Measurements from ENCODE around the gene VWA1.
"Not testable (repeated sequence)": the region's sequence is repeated elsewhere in the genome, so short reads cannot be mapped to it uniquely, and the experiment has no call there.

The VWA1 gene

DNA sequence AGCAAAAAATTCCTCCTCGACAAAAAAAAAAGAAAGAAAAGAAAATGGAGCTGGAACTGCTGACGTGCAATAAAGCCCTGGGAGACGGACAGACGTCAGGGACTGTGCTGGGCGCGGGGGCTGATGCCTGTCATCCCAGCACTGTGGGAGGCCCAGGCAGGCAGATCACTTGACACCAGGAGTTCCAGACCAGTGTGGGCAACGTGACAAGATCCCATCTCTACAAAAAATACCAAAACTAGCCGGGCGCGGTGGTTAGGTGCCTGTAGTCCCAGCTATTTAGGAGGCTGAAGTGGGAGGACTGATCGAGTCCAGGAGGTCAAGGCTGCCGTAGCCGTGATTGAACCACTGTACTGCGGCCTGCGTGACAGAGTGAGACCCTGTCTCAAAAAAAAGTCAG is 10.8 kb upstream of the VWA1 start:
- no peak for DNase-seq (ENCODE audit: low spot score)

GRCh38 chr1:1425426-1425752 is 10.1 kb upstream of the VWA1 start:
- DNase-seq (ENCODE audit: low spot score): no peak

DNA sequence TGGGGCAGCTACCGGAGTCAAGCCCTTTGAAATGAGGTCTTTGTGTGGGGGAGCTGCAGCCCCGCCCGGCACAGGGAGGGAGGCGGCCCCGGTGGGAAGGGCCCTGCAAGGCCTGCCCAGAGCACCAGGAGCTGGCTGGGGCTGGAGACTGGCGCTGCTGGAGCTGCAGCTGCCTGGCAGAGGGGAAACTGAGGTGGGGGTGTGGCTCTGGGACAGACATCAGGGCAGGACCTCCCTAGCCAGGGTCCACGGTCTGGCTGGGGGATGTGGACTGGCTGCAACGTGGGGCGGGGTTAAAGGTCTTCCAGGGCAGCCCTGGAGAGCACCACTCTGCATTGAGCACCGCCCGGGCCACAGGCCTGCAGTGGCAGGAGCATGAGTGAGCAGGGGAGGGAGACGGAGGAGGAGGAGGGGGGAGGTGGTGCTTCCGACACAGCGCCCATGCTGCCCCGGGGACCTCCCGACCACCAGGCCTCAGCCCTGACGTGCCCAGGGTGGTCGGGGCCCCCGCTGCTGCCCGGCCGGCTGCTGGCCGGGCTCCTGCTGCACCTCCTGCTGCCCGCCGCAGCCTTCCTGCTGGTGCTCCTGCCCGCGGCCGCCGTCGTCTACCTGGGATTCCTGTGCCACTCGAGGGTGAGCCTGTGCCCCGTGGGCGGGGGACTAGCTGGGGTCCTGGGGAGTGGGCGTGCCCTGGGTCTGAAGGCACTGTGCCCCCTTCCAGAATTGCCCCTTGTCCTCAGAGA is 9.6 kb upstream of the VWA1 start:
- no peak for DNase-seq (ENCODE audit: low spot score)

DNA sequence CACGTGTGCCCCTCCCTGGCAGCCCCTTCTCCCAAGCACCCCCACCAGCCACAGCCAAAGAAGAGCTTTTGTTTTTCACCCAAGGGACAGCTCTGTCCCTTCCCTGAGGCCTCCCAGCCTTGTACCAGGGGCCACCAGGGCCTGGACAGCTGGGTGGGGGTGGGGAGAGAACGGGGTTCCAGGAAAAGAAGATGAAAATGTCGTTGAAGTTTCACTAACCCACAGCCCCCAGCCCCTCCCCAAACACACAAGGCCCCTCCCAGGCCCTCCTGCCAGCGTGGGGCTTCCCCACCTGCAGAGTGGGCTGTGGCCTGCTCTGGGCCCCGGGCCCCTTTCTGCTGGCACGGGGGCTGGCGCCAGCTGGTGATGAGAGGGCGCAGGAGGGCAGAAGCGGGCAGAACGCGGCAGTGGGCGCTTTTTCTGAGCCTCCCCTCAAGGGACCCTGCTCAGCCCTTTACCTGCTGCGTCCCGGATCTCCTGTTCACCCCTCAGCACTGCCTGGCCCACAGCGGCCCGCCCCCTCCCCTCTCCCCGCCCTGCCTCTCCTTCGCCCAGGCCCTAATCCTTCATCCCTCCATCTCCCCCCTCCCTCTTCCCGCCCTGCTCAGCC is 8.9 kb upstream of the VWA1 start:
- no peak for DNase-seq (ENCODE audit: low spot score)

- DNase-seq (ENCODE audit: low spot score): no peak
These were observed 8.2 kb upstream of the VWA1 start for GRCh38 chr1:1427106-1427819.

DNA sequence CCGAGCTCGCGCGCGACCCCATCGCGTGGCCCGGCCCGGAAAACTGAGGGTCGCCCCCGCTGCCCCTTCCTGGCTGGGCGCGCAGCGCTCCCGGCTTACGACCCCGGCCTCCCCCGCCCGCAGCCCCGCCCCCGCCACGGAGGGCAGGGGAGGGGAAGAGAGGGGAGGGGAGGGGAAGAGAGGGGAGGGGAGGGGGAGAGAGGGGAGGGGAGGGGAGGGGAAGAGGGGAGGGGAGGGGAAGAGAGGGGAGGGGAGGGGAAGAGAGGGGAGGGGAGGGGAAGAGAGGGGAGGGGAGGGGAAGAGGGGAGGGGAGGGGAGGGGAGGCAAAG is 7.7 kb upstream of the VWA1 start:
- DNase-seq (ENCODE audit: low spot score): no peak

DNA sequence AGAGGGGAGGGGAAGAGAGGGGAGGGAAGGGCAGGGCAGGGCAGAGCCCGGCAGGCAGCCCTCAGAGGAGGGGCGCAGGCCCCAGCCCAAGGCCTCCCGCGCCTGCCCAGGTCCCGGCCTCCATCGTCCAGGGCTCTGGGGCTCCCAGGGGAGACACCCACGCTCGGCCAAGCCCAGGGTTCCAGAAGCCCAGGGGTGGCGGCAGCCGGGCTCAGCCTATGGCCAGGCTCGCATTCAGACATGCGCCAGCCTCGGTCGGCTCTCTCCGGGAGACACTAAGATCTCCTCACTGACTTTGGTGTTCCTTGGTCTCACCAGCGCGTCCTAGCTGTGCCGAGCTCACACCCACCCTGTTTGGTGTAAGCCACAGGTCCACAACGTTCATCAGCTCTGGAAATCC is 7.3 kb upstream of the VWA1 start:
- no peak for DNase-seq (ENCODE audit: low spot score)

GRCh38 chr1:1428967-1429366 is 6.5 kb upstream of the VWA1 start:
- not testable (repeated sequence) for DNase-seq (ENCODE audit: low spot score)

DNA sequence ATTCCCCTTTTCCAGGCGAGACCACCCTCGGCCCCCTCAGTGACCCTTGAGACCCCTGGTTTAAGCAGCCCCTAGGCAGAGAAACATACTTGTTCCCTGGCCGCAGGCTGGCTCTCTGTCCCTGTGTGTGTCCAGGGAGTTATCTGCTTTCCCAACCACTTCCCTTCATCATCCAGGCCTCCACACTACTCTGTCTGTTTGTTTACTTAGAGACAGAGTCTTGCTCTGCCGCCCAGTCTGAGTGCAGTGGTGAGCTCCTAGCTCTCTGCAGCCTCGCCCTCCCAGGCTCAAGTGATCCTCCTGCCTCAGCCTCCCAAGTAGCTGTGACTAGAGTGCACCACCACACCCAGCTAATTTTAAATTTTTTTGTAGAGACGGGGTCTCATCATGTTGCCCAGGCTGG is 5.8 kb upstream of the VWA1 start:
- DNase-seq (ENCODE audit: low spot score): no peak

DNA sequence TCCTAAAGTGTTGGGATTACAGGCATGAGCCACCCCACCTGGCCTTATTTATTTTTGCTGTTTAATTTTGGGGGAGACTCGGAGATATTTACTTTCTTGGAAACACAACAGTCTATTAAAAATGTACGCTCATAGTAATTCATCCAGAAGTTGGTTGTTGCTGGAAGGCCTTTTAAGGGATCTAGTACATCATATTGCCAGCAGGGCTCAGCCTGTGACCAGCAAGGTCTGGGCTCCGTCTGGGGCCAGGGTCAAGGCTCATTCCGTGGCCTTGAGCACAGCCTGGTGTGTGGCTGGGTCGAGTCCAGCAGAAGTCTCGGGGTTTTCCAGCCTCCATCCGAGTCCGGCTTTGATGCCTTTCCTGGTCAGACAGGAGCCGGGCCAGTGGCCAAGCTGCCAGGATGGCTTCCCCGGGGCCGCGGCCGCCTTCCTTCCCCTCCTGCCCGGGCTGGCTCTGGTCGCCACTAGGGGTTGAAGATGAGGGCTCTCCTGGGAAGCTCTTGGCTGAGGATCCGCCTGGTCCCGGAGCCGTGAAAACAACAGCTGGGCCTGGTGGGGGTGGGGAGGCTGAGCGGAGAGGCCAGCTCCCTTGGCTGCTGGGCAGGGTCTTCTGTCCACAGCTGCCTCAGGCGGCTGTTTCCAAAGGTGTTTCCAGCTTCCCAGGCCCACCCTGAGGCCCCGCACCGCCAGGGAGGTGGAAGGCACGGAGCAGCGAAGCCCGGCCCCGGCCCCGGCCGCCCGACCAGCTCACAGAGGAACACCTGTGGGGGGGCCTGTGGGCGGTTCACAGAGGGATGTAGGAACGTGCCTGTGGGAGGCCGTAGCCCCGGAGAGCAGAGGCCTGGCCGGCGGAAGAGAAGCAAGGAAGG is 5.1 kb upstream of the VWA1 start:
- DNase-seq (ENCODE audit: low spot score): no peak

- DNase-seq (ENCODE audit: low spot score): no peak
These were observed 4.3 kb upstream of the VWA1 start for GRCh38 chr1:1430992-1431844.

GRCh38 chr1:1431845-1432273 is 3.6 kb upstream of the VWA1 start:
- no peak for DNase-seq (ENCODE audit: low spot score)

GRCh38 chr1:1432274-1432950 is 3.1 kb upstream of the VWA1 start:
- no peak for DNase-seq (ENCODE audit: low spot score)

DNA sequence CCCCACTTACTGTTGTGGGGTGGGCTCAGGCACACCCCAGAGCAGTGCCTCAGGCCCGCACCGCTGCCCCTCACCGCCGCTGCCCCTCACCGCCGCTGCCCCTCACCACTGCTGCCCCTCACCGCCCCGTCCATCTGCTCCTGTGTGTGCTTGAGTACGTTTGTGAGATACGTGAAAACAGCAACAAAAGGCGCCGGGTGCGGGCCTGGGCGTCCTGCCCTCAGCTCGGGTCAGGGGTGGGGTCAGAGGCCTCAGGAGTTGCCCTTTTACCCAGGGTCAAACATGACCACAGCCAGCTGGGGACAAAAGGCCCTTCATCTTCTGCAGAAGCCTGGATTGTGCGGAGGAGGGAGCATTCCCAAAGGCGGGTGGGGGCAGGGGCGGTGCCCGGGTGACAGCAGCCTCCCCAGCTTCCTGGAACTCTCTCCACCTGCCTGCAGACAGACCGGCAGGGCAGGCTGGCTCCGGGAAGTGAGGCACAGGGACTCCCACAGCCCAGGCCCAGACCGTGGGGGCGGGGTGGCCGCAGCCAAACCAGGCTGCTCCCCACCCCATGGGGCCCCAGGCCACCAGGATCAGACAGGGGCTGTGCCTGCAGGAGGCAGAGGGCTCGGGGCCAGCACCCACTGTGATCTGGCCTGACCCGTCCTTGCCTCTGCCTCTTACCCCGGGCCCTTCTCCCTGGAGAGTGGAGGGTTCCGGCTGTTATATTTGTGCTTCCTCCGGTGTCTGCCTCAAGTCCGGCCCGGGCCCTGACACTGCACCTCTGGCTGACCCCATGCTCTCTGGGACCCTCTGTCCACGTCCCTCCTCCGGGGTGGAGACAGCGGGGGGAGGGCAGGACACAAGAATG is 2.3 kb upstream of the VWA1 start:
- DNase-seq (ENCODE audit: low spot score): no peak

- DNase-seq (ENCODE audit: low spot score): no peak
These were observed 1.7 kb upstream of the VWA1 start for GRCh38 chr1:1433804-1434130.

GRCh38 chr1:1434131-1434823 is 1.2 kb upstream of the VWA1 start:
- no peak for DNase-seq (ENCODE audit: low spot score)

DNA sequence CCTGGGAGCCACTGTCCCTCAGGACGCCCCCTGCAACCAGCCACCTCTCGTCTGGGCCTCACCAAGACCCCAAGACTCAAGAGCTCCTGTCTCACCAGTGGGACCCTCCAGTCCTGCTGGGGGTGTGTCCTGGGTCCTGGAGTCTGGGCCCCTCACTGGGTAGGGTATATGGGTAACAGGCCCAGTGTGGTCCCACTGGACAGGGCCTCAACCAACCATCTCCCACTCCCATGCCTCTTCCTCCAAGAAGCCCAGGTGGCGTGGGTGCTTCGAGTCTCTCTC is 725 bp upstream of the VWA1 start:
- no peak for DNase-seq (ENCODE audit: low spot score)

GRCh38 chr1:1435911-1436629 is 580 bp downstream of the VWA1 start:
- no peak for DNase-seq (ENCODE audit: low spot score)

DNA sequence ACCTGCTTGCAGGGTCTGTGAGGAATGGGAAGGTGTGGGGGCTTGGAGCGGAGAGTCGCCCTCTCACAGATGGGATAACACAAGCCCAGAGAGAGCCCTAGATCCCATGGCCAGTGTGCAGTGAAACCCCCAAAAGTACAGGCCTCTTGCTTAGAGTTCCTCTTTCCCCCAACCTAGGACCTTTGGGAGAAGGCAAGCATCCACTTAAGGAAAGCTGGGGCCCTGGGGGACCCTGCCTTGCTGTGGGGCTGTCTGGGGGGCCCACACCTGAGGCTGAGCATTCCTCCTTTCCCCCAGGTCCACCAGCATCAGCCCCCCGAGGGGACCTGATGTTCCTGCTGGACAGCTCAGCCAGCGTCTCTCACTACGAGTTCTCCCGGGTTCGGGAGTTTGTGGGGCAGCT is 1.1 kb downstream of the VWA1 start:
- DNase-seq (ENCODE audit: low spot score): no peak

Data from activated CD4-positive, alpha-beta T cell treated with anti-CD3 and anti-CD28 coated beads, Interleukin-2, Interleukin-4, amounts not matched to agents 100 ng/mL and 50 ng/mL, durations not matched to agents 16 hours and 8 hours (primary cell).